Stimulated activated naive CD4-positive, alpha-beta T cell treated with Interleukin-2 at 50 U/mL for 16 hours (primary cell): ENCODE results near the gene RPRML.
"Not testable (repeated sequence)": the region's sequence is repeated elsewhere in the genome, so short reads cannot be mapped to it uniquely, and the experiment has no call there.

Experiments used
- DNase-seq: peaks from one replicate; lab custom pipeline; 2025; lab: John Stamatoyannopoulos, UW

RPRML gene

DNA sequence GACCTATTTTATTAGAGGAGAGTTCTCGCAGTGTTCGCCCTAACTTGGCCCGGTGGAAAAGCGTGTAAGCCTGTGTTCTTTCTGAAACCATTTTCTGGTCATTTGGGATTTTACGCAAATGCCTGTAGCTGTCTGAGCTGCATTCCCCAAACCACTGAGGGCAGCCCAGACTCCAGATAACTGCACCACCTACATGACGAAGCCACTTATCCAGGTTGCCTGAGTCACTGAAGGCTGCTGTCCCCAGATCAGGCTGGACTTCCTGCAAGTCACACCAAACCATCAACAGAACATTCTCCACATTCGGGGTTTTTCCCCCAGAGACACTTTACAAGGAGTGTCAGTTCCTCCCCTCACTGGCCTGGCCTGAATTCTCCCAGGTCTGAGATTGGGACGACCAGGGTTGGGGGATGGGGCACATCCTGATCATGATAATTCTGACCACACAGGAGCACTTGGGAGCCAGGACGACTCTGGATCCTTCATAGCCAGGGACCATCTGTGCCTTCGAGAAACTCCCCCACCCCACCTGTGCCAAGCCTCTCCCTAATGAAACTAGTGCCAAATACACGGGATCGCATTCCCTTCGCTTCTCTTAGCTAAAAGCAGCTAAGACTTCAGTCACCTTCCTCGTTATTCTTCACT, 2.3 kb downstream of the RPRML start:
- no peak for DNase-seq

GRCh38 chr17:46975287-46975686, 3.8 kb downstream of the RPRML start:
- DNase-seq, result no peak

GRCh38 chr17:46974086-46974485, 5.0 kb downstream of the RPRML start:
- DNase-seq, result no peak

GRCh38 chr17:46972346-46972745, 6.7 kb downstream of the RPRML start:
- DNase-seq, result no peak

DNA sequence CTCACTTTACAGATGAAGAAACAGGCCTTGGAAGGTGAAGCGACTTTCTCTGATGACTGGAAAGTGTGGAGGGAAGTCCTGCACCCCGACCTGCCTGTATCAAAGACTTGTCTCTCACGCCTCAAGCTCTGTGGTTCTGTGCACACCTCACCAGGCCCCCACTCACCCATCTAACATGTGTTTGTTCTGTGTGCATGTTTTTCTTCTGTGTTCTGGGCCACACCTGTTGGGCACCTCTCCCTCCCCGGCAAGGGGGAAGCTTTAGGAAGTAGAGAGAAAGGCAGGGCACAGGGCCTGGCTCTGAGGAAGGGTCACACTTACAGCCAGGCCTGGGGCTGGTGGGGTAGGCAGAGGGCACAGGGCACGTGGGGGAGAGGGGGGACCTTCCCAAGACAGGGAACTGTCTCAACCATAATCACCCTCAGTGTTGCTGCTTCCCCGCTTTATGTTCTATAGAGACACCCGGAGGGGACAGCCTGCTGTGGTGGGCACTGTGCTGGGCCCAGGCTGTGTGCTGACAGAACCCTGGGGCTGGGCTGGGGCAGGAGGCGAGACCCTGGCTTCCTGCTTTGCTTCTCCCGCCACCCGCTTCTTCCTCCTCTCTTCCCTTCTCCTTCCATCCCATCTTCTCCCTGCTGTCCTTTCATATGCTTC, 7.3 kb downstream of the RPRML start:
- DNase-seq, result no peak

GRCh38 chr17:46968896-46969295, 10.2 kb downstream of the RPRML start:
- DNase-seq, result no peak

- no peak for DNase-seq
Observed at GRCh38 chr17:46968224-46968834, 10.7 kb downstream of the RPRML start.

DNA sequence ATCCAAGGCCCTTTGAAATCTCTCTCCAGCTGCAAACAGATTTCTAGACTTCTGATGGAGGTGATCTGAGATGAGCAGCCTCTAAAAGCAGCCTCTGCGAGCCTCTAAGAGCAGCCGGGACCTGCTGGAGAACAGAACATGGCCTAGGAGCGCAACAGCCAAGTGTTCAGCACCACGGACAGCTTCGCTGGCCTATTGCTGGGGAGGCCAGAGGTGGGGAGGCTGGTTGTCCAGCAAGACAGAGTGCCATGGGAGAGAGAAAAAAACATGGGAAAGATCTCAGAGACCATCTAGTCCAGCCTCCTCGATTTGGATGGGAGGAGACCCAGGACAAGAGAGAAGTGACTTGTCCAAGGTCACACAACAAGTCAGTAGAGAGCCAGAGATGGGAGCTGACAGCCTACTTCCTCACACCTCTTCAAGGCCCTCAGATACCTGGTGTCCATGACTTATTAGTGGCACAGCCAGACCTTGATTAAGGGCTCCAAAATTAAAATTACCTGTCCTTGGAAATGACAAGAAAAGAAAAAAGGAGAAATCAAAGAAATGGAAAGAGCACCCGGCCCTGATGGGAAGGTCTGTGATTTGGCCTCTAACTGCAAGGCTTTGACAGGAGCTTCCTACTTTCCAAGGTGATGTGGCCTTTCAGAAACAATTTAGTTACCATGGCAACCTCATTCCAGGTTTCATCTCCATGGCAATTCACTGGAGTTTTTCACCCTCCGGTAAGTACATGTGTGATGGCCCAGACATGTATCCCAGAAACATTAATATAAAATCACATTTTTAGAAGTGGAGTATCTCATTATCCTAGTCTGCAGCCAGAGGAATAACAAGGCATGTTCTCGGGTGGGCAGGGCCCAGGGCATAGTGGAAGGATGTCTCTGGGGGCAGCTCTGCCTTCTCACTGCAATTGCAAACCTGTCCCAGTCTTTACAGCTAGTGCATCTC, 14.5 kb downstream of the RPRML start:
- no peak for DNase-seq

- no peak for DNase-seq
Observed at GRCh38 chr17:46963571-46963970, 15.5 kb downstream of the RPRML start.

GRCh38 chr17:46962374-46962790, 16.7 kb downstream of the RPRML start:
- no peak for DNase-seq

DNA sequence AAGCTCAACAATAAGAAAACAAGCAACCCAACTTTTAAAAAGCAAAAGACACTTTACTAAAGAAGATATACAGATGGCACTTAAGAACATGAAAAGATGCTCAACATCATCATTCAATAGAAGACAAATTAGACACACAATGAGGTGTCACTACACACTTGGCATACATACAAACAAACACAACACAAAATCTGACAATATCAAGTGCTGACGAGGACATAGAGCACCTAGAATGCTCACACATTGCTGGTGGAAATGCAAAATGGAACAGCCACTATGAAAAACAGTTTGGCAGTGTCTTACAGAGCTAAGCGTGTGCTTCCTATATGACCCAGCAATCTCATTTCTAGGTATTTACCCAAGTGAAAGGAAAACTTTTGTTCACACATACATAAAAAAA, 18.9 kb downstream of the RPRML start:
- no peak for DNase-seq

GRCh38 chr17:46958041-46958591, 20.9 kb downstream of the RPRML start:
- DNase-seq, result no peak

DNA sequence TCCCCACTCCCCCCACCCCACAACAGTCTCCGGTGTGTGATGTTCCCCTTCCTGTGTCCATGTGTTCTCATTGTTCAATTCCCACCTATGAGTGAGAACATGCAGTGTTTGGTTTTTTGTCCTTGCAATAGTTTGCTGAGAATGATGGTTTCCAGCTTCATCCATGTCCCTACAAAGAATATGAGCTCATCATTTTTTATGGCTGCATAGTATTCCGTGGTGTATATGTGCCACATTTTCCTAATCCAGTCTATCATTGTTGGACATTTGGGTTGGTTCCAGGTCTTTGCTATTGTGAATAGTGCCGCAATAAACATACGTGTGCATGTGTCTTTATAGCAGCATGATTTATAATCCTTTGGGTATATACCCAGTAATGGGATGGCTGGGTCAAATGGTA, 25.9 kb downstream of the RPRML start:
- not testable (repeated sequence) for DNase-seq

DNA sequence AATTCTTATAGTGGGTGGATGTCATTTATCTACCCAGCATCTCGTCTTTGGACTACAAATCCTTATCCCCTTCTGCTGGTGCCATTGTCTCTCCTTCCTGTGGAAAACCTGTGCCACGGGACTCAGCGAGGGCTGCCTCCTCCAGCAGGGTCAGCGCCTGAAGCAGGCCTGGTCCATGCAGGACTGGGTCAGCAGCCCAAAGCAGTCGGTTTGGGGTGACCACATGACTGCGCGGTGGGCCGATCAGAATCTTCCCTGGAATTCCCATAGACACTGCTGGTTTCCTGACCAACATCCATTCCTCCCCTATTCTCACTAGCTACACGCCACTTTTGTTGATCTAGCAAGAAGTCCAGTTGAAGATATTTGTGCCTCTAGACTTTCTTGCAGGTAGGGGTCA, 26.9 kb downstream of the RPRML start:
- no peak for DNase-seq

GRCh38 chr17:46951706-46952105, 27.3 kb downstream of the RPRML start:
- no peak for DNase-seq

- DNase-seq, result no peak
Observed at GRCh38 chr17:46950997-46951621, 27.9 kb downstream of the RPRML start.

DNA sequence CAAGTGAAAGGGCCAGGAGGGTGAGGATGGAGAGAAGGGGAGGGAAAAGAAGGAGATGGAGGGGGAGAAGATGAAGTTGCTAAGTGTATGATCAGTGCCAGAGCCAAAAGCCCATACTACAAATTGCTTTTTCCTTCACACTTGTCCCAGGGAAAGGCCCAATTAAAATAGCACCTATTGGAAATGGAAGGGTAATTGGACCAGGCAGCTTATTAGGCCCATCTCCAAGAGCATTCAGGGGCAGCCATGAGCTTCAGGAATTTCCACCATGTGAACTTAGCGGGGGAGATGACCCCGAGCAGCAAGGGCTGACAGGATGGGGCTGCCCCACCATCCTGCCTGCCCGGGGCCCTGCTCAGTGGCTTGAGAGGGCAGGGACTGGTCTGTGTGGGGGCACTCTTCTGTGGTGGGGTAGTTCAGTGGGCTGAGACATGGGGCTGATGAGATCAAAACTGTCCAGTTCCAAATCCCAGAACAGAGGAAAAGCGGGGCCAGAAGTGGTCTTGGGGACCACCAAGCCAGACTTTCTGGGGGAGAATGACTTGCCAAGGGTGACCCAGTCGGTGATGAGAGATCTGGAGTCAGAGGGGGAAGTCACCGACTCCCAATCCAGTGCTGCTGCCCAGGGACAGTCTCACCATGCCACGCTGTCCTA, 28.6 kb downstream of the RPRML start:
- no peak for DNase-seq

- DNase-seq, result no peak
Observed at GRCh38 chr17:46949291-46950174, 29.5 kb downstream of the RPRML start.

DNA sequence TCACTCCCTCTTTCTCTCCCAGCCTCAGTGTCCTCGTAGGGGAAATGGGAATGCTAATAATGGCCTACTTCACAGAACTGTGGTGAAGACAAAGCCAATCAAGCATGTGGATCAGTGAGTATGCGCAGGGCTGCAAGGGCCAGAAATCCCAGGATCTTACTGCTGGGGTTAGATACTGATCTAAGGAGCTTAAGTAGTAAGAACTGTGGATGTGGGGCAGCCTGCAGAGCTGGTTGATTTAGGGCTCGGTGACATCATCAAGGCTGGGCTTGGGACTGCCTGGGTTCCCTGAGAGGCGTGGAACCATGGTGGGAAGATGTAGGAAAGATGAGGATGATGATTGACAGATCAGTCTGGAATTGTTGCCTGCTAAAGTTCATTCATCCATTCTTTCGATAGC, 30.5 kb downstream of the RPRML start:
- DNase-seq, result no peak

GRCh38 chr17:46947216-46947615, 31.8 kb downstream of the RPRML start:
- no peak for DNase-seq
